SH-SY5Y (cell line): Measurements from ENCODE around the gene BLMH.

ENCODE experiments used
- GATA2 ChIP-seq: IDR thresholded peaks from 2 replicates; pipeline ENCODE4 v1.6.1; 2011; ENCODE audit warnings: mild to moderate bottlenecking, low read depth, low read length
- GATA3 ChIP-seq: IDR thresholded peaks from 2 replicates; pipeline ENCODE4 v1.6.1; 2011; ENCODE audit warnings: low read depth, mild to moderate bottlenecking, low read length, moderate library complexity

DNA sequence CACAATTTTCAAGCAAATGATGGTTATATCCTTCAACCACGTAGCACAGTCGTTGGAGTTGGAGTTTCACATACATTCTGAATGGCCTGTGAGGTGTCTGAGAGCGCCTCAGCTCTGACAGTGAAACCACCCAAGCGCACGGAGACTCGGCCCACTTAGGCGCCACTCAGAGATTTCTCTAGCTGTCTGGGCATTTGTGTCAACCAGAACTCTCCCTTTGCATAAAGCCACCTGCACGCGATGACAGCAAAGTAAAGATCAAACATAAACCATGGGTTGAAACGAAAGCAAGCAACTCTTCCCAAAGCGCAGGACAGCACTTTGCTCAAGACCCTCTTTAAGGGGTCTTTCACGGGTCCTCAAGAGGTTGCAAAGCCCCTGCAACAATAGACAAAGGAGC lies 56.8 kb downstream of the BLMH start:
- TF ChIP-seq GATA2 (no peak), GATA3 (no peak)
